Measurements from ENCODE around the gene RIC8B.

DNA sequence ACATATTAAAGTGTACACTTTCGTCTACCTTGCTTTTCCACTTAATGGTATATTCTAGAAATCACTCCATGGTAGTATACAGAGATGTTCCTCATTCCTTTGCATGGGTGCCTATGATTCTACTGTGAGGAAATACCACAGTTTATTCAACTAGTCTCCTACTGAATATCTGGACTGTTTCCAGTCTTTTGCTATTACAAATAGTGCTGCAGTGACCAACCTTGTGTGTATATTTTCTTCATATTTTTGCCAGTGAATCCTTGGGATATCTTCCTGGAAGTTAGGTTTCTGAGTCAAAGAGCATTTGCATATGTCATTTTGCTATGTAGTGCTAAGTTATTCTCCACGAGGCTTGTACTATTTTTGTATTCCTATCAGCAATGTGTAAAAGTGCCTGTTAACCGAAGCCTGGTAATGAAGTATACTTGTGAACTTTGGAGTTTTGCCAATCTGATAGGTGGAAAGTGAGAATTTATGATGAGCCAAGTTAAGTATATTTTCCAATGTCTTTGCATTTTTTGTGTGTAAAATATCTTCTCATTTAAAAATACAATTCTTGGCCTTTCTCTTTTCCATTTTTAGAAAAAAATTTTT is 149.9 kb downstream of the RIC8B start:
- TF ChIP-seq CTCF (conservative IDR thresholded peaks at IDR 0.05) (no peak), EZH2 (IDR thresholded peaks at IDR 0.05; ENCODE audit: low read depth) (no peak)
